A172 (cell line): ENCODE measurements around the gene FHL3. TPM values are rescaled to one million over a fixed set of nuclear protein-coding genes. Genes with fewer than 3 reads are reported as not detected.
"Not testable (repeated sequence)": the region's sequence is repeated elsewhere in the genome, so short reads cannot be mapped to it uniquely, and the experiment has no call there.

ENCODE experiments used
- DNase-seq: peaks from one replicate; pipeline ENCODE4 v3.0.0-alpha.2; 2015; ENCODE audit warnings: low spot score
- total RNA-seq: library from RNA; depleted of rRNA; stranded (reverse); fragments of >200 nt; shearing (Covaris generic); gene quantifications from 2 replicates; pipeline ENCODE4 v1.2.3, GENCODE V29; 2014

The FHL3 gene
- total RNA-seq, 1 experiment from 2014 or later, result 23.1 TPM

GRCh38 chr1:38034871-38035270 lies 29.6 kb upstream of the FHL3 start:
- no peak for DNase-seq

- DNase-seq, result not testable (repeated sequence)
These were observed 27.7 kb upstream of the FHL3 start for GRCh38 chr1:38032992-38033391.

- no peak for DNase-seq
These were observed 26.2 kb upstream of the FHL3 start for GRCh38 chr1:38031513-38031866.

GRCh38 chr1:38030596-38031512 lies 25.5 kb upstream of the FHL3 start:
- DNase-seq, result no peak

- DNase-seq, result peak; percentile 84
These were observed 24.6 kb upstream of the FHL3 start for GRCh38 chr1:38029685-38030511.

- peak; percentile 29 for DNase-seq
These were observed 23.9 kb upstream of the FHL3 start for GRCh38 chr1:38029081-38029681.

GRCh38 chr1:38028671-38029070 lies 23.4 kb upstream of the FHL3 start:
- DNase-seq, result no peak

- DNase-seq, result peak; percentile 49
These were observed 22.8 kb upstream of the FHL3 start for GRCh38 chr1:38028105-38028591.

GRCh38 chr1:38027201-38028104 lies 22.1 kb upstream of the FHL3 start:
- DNase-seq, result no peak

GRCh38 chr1:38026592-38027200 lies 21.4 kb upstream of the FHL3 start:
- DNase-seq, result peak; percentile 53

- no peak for DNase-seq
These were observed 20.4 kb upstream of the FHL3 start for GRCh38 chr1:38025664-38026063.

- no peak for DNase-seq
These were observed 19.9 kb upstream of the FHL3 start for GRCh38 chr1:38025233-38025632.

GRCh38 chr1:38022810-38023209 lies 17.5 kb upstream of the FHL3 start:
- DNase-seq, result no peak

GRCh38 chr1:38021969-38022368 lies 16.7 kb upstream of the FHL3 start:
- no peak for DNase-seq

GRCh38 chr1:38020396-38020795 lies 15.1 kb upstream of the FHL3 start:
- no peak for DNase-seq

GRCh38 chr1:38018864-38019343 lies 13.6 kb upstream of the FHL3 start:
- DNase-seq, result peak; percentile 25

GRCh38 chr1:38015978-38016725 lies 10.8 kb upstream of the FHL3 start:
- DNase-seq, result no peak

GRCh38 chr1:38014724-38015424 lies 9.6 kb upstream of the FHL3 start:
- DNase-seq, result no peak

- no peak for DNase-seq
These were observed 8.9 kb upstream of the FHL3 start for GRCh38 chr1:38014171-38014570.
